Epithelial cell of esophagus (primary cell): ENCODE measurements around the gene TNN.

ENCODE experiments used
- DNase-seq: peaks from one replicate; pipeline ENCODE4 v3.0.0; 2010; ENCODE audit warnings: low read depth
- H3K4me3 ChIP-seq: 2 replicates; pipeline ENCODE4 v1.5.1; 2011; ENCODE audit warnings: mild to moderate bottlenecking, low read length, control low read depth
- TF ChIP-seq, protein P1 (sequence below): IDR thresholded peaks from 2 replicates; pipeline ENCODE4 v1.5.1; 2011; ENCODE audit warnings: low read depth, mild to moderate bottlenecking, low read length, control low read depth, inconsistent platforms; ENCODE audit not compliant: insufficient read depth; ENCODE audit errors: missing control alignments

TNN gene

DNA sequence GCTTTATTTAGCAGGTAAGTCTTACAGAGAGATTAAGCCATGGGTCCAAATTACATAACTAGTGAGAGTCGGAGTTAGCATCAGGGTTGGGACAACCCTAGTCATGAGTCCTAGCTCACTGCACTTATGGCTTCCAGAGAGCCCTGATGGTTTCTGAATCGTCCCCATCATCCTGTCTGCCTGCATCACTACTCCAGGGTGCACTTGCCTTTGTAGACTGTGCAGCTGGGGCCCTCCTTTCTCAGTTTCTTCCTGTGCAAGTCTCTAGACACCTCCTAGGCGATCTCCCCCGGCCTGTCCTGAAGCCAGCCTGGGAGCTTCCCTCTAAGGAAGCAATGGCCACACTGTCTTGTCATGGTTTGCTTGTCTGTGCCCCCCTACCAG is 87.8 kb downstream of the TNN start:
- no peak for DNase-seq
- no peak overlapping the region for H3K4me3 ChIP-seq
- TF ChIP-seq, protein P1, sequence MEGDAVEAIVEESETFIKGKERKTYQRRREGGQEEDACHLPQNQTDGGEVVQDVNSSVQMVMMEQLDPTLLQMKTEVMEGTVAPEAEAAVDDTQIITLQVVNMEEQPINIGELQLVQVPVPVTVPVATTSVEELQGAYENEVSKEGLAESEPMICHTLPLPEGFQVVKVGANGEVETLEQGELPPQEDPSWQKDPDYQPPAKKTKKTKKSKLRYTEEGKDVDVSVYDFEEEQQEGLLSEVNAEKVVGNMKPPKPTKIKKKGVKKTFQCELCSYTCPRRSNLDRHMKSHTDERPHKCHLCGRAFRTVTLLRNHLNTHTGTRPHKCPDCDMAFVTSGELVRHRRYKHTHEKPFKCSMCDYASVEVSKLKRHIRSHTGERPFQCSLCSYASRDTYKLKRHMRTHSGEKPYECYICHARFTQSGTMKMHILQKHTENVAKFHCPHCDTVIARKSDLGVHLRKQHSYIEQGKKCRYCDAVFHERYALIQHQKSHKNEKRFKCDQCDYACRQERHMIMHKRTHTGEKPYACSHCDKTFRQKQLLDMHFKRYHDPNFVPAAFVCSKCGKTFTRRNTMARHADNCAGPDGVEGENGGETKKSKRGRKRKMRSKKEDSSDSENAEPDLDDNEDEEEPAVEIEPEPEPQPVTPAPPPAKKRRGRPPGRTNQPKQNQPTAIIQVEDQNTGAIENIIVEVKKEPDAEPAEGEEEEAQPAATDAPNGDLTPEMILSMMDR: no peak

DNA sequence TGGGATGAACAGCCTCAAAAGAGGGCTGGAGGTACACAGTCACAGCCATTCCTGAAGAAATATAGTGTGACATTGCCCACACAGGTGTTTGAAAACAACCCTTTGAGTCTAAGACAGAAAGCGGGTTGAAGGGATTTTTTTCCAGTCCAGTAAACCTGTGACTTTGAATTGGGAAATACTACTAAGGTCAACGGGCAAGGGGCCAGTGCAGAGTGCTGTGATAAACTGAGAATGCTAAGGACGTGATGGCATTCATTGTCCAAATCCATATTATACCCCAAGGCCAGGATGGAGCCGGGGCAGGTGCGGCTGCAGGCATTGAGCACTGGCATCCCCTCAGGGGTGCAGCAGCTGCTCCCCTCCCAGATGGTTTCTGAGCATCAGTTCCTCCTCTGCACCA is 88.3 kb downstream of the TNN start:
- DNase-seq: no peak
- TF ChIP-seq, protein P1: no peak
- no peak overlapping the region for H3K4me3 ChIP-seq

DNA sequence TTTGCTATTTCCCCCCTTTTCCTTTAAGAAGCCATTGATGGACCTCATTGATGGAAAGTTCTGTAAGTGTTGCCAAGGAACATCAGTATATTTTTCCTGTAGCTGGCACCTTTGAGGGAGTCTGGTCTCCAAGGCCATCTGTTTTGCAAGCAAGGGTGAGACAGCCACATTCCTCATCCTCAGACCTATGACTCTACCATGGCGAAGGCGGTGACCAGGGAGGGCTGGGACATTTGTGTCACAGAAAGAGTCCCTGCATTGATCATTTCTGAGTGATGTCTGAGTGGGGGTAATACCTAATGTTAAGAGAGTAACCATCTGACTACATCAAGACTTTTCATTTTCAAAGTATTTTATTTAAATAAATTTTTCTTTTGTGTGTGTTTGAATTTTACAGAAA is 89.6 kb downstream of the TNN start:
- H3K4me3 ChIP-seq: no peak overlapping the region
- DNase-seq: no peak
- TF ChIP-seq, protein P1: no peak

DNA sequence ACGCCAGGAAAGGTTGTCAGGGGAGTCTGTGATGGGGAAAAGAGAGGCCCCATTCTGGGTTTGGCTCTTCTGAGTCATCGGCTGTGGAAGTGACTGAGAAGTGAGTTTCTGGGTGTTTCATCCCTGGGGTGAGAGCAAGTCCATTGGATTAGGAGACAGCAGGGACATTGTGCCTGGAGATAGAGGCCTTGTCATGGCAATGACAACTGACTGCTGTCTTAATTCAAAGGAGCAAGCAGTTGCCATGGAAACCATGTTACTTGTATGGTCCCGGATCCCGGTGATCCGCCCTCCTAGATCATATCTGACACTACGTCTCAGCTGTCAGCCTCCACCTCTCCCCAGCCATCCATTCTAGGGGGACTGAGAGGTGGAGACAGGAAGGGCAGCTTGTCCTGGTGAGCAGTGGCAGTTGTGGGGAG is 90.5 kb downstream of the TNN start:
- no peak overlapping the region for H3K4me3 ChIP-seq
- DNase-seq: peak; percentile 73
- TF ChIP-seq, protein P1: no peak

DNA sequence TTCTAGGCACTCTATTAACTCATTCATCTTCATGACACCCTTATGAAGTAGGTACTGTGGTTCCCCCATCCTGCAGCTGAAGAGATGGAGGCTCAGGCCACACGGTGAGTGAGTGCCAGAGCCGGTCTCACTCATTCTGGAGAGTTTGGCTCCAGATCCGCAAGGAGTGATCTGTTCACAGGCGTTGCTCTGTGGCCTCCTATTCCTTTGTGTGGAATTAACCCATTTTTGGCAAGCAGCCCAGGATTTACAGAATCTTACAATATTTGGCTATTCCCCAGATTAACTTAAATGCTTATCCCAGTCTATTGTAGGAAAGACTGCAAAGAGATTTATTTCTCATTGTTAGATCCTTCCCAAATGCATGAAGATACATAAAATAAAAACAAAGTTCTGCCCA is 95.3 kb downstream of the TNN start:
- TF ChIP-seq, protein P1: no peak
- DNase-seq: no peak
- H3K4me3 ChIP-seq: no peak overlapping the region

DNA sequence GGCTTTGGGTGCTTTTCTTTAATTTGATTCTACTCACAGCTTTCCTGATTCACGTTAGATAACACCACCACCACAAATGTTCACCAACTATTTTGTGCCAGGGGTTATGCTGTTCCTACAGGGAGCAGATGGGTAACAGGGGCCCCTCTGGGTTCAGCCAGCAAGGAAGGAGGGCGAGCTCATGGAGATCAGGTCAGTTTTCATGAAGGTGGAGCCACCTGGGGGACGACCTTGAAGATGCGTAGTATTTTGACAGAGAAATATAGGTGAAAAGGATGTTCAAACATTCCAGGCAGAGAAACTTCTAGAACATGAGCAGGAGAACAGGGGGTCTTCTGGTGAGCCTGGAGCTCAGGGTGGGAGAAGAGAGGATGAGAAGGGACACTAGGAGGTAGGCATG is 96.1 kb downstream of the TNN start:
- no peak overlapping the region for H3K4me3 ChIP-seq
- TF ChIP-seq, protein P1: no peak
- DNase-seq: no peak

DNA sequence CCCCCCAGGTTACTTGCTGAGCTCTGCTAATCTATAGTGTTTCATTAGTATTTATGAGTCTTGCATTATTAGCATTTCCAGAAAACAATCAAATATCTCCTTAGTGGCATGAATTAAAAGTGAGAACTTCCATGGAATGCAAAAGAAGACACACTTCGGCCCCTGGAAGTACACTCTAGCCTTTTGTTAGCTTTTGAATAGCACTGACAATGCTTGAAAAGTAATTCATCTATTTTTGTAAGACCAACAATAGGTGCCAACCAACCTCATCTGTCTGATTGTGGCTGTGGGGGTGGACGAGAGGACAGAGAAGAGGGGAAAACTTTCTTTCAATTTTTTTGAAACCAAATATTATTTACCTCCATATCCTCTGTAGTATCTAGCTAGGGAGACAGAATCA is 97.1 kb downstream of the TNN start:
- TF ChIP-seq, protein P1: no peak
- H3K4me3 ChIP-seq: no peak overlapping the region
- no peak for DNase-seq
